GM18907 (cell line): ENCODE results near the gene ZDHHC7.

Source experiments
- ATAC-seq: cut with Tn5 transposase; IDR thresholded peaks from one replicate; pipeline ENCODE4 v1.9.1; 2021; ENCODE audit warnings: mild to moderate bottlenecking, moderate library complexity; ENCODE audit not compliant: unreplicated experiment

ZDHHC7 gene

DNA sequence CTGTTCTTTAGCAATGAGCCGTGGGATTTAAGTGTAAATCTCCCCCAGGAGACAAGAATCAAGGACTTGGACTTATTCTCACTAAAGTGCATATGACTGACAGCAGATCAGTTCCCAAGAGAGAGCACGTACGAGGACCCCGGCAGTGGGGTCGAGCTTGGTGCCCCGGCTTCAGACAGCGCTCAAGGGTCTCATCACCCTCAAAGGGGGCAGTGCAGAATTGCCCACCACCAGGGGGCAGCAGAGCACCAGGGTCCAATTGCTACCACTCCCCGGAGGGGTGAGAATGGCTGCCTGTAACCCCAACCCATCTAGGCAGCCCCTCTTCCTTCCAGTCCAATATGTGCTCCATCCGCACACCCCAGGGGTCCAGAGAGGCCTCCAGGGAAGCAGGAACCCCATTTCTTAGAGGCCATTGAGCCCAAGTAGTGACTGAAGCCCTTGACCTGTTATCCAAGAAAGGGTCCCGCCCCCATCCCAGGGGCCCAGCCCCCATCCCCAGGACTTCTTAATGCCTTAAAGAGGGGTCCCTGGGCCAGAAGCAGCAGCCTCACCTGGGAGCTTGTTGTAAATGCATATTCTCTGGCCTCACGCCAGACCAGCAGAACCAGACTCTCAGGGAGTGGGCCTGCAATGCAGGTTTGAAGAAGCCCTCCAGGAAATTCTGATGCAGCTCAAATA, 86.1 kb downstream of the ZDHHC7 start:
- ATAC-seq, result no peak

DNA sequence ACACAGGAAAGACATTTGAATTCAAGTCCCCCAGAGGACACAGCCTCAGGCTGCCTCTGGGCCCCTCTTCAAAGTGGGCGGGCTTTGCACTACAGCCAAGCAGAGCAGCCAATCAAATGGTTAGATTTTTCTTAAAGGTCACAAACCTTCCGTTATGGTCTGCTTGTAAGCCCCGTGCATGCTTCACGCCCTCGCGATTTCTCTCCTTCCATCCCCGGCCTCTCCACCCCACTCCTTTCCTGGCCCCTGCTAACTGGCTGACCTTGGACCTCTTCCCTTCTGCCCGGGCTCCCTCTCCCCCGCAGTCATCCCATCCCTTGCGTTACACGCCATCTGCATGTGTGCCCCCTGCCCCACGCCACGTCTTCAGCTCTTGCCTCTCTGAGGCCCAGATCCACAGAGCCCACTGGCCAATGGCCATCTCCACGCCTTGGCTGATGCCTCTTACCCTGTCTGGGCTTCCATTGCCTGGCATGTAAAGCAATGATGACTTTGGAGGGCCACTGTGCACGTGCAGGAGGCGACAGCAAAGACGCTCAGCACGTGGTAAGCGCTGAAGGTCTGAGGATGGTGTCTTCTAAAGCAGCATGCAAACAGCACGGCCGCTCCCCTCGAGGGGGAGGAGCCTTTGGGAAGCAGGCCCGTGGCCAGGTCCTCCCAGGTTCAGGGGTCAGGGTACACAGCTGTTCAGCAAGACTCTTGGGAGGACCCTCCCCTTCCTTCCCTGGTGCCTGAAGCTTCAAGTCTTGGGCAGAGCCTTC, 86.8 kb downstream of the ZDHHC7 start:
- no peak for ATAC-seq
